ENCODE results near the gene TMEM127. TPM values are rescaled to one million over a fixed set of nuclear protein-coding genes. Genes with fewer than 3 reads are reported as not detected.

The TMEM127 gene
- total RNA-seq, 2 donors from 2014 or later = 49.2 to 52.4 TPM

Other genes with a start within 250 kb of the TMEM127 start
- 1 to 10 TPM; 6.0 to 10.0 TPM for gene GPAT2, start 231.1 kb downstream of the TMEM127 start, total RNA-seq
- 1 to 10 TPM; 4.1 to 7.1 TPM for gene ADRA2B, start 149.4 kb downstream of the TMEM127 start, total RNA-seq
- not detected for gene ASTL, start 127.5 kb downstream of the TMEM127 start, total RNA-seq
- gene DUSP2, start 120.6 kb downstream of the TMEM127 start, total RNA-seq = 1 to 10 TPM; 3.5 to 3.8 TPM
- 10 to 100 TPM; 68.0 to 71.4 TPM for gene STARD7, start 57.2 kb downstream of the TMEM127 start, total RNA-seq
- gene CIAO1, start 228 bp upstream of the TMEM127 start, total RNA-seq = 10 to 100 TPM; 41.9 to 46.4 TPM
- gene SNRNP200, start 39.5 kb upstream of the TMEM127 start, total RNA-seq = 10 to 100 TPM; 67.2 to 78.3 TPM
- gene ITPRIPL1, start 59.3 kb upstream of the TMEM127 start, total RNA-seq = 1 to 10 TPM in 1 of 2 donors, under 1 TPM in 1; 0.69 to 1.5 TPM
- gene NCAPH, start 69.8 kb upstream of the TMEM127 start, total RNA-seq = under 1 TPM; 0.51 to 1.00 TPM
- gene NEURL3, start 239.4 kb upstream of the TMEM127 start, total RNA-seq = under 1 TPM in 1 of 2 donors, not detected in 1; 0.14 TPM